ENCODE results near the gene LILRA1.

DNA sequence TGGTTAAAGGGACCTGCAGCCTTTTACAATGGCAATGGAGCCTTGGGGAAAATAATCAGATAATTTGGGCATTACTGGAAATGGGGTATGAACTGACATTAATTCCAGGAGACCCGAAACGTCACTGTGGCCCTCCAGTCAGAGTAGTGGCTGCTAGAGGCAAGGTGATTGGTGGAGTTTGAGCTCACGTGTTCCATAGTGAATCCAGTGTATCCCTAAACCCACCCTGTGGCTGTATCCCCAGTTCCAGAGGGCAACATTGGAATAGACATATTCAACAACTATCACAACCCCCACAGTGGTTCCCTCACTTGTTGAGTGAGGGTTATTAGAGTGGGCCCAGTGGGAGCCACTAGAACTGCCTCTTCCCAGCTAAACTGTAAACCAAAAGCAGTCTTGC, 23.1 kb upstream of the LILRA1 start:
- TF ChIP-seq TAF1 (IDR thresholded peaks at IDR 0.05; ENCODE audit: low read depth, low read length) (no peak), POLR2AphosphoS5 (IDR thresholded peaks at IDR 0.05; ENCODE audit: low read depth, low read length) (no peak), POLR2A (IDR thresholded peaks at IDR 0.05; ENCODE audit: low read depth, low read length) (no peak), POU2F2 (IDR thresholded peaks at IDR 0.05; ENCODE audit: low read depth, low read length) (no peak), SPI1 (IDR thresholded peaks at IDR 0.05; ENCODE audit: low read depth, low read length) (no peak)

Measured in GM12891 (cell line).